Measurements from ENCODE around the gene KIAA1958.

DNA sequence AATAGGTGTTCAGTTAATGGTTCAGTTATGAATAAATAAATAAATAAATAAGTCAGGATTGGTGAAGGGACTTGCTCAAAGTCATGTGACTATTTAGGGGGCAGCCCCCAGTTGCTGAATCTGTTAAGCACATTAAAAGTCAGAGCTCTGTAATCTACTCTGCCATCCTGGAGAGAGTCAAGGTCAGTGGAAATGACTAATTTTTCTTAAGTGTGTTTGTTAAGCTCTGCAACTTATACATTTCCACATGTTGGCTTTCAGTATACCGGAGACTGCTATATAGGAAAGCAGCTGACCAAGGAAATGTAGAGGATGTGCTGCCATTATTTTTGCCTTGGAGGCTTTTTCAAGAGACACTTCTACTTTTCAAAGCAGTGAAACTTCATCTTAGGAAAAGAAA, 57.9 kb downstream of the KIAA1958 start:
- TF ChIP-seq, protein P1, sequence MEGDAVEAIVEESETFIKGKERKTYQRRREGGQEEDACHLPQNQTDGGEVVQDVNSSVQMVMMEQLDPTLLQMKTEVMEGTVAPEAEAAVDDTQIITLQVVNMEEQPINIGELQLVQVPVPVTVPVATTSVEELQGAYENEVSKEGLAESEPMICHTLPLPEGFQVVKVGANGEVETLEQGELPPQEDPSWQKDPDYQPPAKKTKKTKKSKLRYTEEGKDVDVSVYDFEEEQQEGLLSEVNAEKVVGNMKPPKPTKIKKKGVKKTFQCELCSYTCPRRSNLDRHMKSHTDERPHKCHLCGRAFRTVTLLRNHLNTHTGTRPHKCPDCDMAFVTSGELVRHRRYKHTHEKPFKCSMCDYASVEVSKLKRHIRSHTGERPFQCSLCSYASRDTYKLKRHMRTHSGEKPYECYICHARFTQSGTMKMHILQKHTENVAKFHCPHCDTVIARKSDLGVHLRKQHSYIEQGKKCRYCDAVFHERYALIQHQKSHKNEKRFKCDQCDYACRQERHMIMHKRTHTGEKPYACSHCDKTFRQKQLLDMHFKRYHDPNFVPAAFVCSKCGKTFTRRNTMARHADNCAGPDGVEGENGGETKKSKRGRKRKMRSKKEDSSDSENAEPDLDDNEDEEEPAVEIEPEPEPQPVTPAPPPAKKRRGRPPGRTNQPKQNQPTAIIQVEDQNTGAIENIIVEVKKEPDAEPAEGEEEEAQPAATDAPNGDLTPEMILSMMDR (conservative IDR thresholded peaks at IDR 0.05; ENCODE audit: low read length): no peak
- no peak for TF ChIP-seq EZH2phosphoT487 (IDR thresholded peaks at IDR 0.05; ENCODE audit: borderline replicate concordance)
